ENCODE measurements around the gene TNFRSF1B. TPM values are rescaled to one million over a fixed set of nuclear protein-coding genes. Genes with fewer than 3 reads are reported as not detected.

The TNFRSF1B gene
- total and polyA plus RNA-seq, 9 of the 15 experiments (the other 6 are each of a cell fraction or from before 2014, with no cell fraction given), result 8.8 to 91.3 (median 36.0) TPM

GRCh38 chr1:12204140-12204539 lies 37.3 kb downstream of the TNFRSF1B start:
- DNase-seq (ENCODE audit: extremely low read depth in 1 of 4, low spot score in 3 of 4) (no peak), FAIRE-seq (no peak), ATAC-seq (no peak)
- intact Hi-C loops (cut with micrococcal nuclease), result no loop called here
- Histone ChIP-seq H3K4me3 (no peak overlapping the region), H3K27me3 (ENCODE audit: control insufficient read depth in 2 of 2, insufficient read depth in 2 of 2, low read length in 2 of 2) (no peaks in the 10 kb centered on the region), H4K20me1 (replicated peaks; ENCODE audit: control insufficient read depth, insufficient read depth, low read length) (0 out of 2 replicates have a peak, but pooled peaks cover 2% of the 10 kb centered on the region), H3K9ac (ENCODE audit: insufficient read depth in 1 of 2, low read depth in 2 of 2, low read length in 2 of 2) (peak overlapping the region in 1 of 2 experiments; percentile 22; a peak in 2 of 4 replicates), H3K36me3 (ENCODE audit: control insufficient read depth, insufficient read depth, low read length) (peaks cover 53% of the 10 kb centered on the region; the same call in 2 of the 3 replicates), H3K9me1 (ENCODE audit: control insufficient read depth, insufficient read depth, low read length) (no peaks in the 10 kb centered on the region), H3K27ac (ENCODE audit: extremely low read depth, low read depth, low read length) (no peak overlapping the region; the same call in 2 of the 3 replicates), H3K9me3 (replicated peaks; ENCODE audit: control insufficient read depth, insufficient read depth, low read depth, low read length) (no peaks in the 10 kb centered on the region), H2AFZ (ENCODE audit: low read depth, low read length) (0 out of 2 replicates have a peak overlapping the region, but pooled peaks have one; percentile 16), H3K79me2 (ENCODE audit: control insufficient read depth, insufficient read depth, low read length) (no peaks in the 10 kb centered on the region), H3K4me2 (ENCODE audit: insufficient read depth, low read length) (no peak overlapping the region), H3K4me1 (replicated peaks in 1 of 2; ENCODE audit: control insufficient read depth in 2 of 2, insufficient read depth in 2 of 2, low read length in 2 of 2) (peaks cover 15 to 36% of the 10 kb centered on the region in 2 experiments; a peak in 4 of 5 replicates)
- ChIA-PET CTCF (ENCODE audit: low intra/inter-chr PET ratio) (no interaction called here), POLR2A (interaction anchor here (0.7 to 1.6 kb wide), 5 partner anchors 12 to 164 kb away, joined by 3 read pairs; no protein-coding TSS in a partner anchor)
- in situ Hi-C loops (cut with MboI), result no loop called here
- BruUV-seq (replicated peaks), result no TSS peak
- WGBS (ENCODE audit: insufficient coverage, low coverage, missing lambda C conversion rate), result 58% methylated on average over 5 of the region's 7 CpGs
- TF ChIP-seq BCLAF1 (IDR thresholded peaks at IDR 0.05; ENCODE audit: borderline replicate concordance in 1 of 2, control insufficient read depth in 1 of 2, low read depth in 2 of 2, low read length in 1 of 2), result no peak
- no peak for TF ChIP-seq ARID2 (IDR thresholded peaks at IDR 0.05)
- no peak for TF ChIP-seq MXD1 (CRISPR knock-in tag; IDR thresholded peaks at IDR 0.05; ENCODE audit: borderline replicate concordance, poor library complexity, severe bottlenecking)
- TF ChIP-seq ZNF785 (CRISPR knock-in tag; IDR thresholded peaks at IDR 0.05), result no peak
- TF ChIP-seq EGR1 (conservative IDR thresholded peaks at IDR 0.05), result peak; percentile 30
- no peak for TF ChIP-seq TOE1 (IDR thresholded peaks at IDR 0.05; ENCODE audit: borderline replicate concordance)
- no peak for TF ChIP-seq TOE1 (CRISPR knock-in tag; IDR thresholded peaks at IDR 0.05; ENCODE audit: borderline replicate concordance, low read depth)
- no peak for TF ChIP-seq PRDM10 (IDR thresholded peaks at IDR 0.05; ENCODE audit: partially characterized antibody)
- no peak for TF ChIP-seq MYBL2 (IDR thresholded peaks at IDR 0.05; ENCODE audit: low read depth)
- no peak for TF ChIP-seq MYBL2 (CRISPR knock-in tag; IDR thresholded peaks at IDR 0.05; ENCODE audit: borderline replicate concordance)
- no peak for TF ChIP-seq MIER1 (IDR thresholded peaks at IDR 0.05; ENCODE audit: low read depth)
- TF ChIP-seq STAT5B (CRISPR knock-in tag; IDR thresholded peaks at IDR 0.05), result no peak
- no peak for TF ChIP-seq ZNF175 (CRISPR knock-in tag; IDR thresholded peaks at IDR 0.05; ENCODE audit: low read depth)
- no peak for TF ChIP-seq SNAPC5 (CRISPR knock-in tag; IDR thresholded peaks at IDR 0.05)
